Endothelial cell of umbilical vein (primary cell): ENCODE data around the gene ITPKB.

Experiments used
- MYC ChIP-seq: IDR thresholded peaks from one replicate; pipeline ENCODE4 v1.6.1; 2011; ENCODE audit warnings: mild to moderate bottlenecking, low read depth, low read length
- POLR2A ChIP-seq: IDR thresholded peaks from 2 replicates; pipeline ENCODE4 v1.6.1; 2012; ENCODE audit warnings: low read depth, mild to moderate bottlenecking, control low read depth, low read length
- POLR2AphosphoS5 ChIP-seq: IDR thresholded peaks from 2 replicates; pipeline ENCODE4 v1.6.1; 2012; ENCODE audit warnings: low read depth, mild to moderate bottlenecking, control low read depth, low read length, moderate library complexity; ENCODE audit not compliant: insufficient read depth
- TF ChIP-seq, protein P1 (sequence below), 2 donors: IDR thresholded peaks; 1 replicate in 1 of 2; 2 replicates in 1 of 2; pipeline ENCODE4 v1.5.1; 2011; ENCODE audit warnings: low read length in 2 of 2, mild to moderate bottlenecking in 2 of 2, moderate library complexity in 2 of 2, control low read depth in 1 of 2, inconsistent platforms in 1 of 2, low read depth in 1 of 2; ENCODE audit not compliant: insufficient read depth in 1 of 2; ENCODE audit errors: extremely low read depth in 1 of 2
- TF ChIP-seq, protein P2 (sequence below): IDR thresholded peaks from 2 replicates; pipeline ENCODE4 v1.6.1; 2011; ENCODE audit not compliant: insufficient read depth, insufficient read length

DNA sequence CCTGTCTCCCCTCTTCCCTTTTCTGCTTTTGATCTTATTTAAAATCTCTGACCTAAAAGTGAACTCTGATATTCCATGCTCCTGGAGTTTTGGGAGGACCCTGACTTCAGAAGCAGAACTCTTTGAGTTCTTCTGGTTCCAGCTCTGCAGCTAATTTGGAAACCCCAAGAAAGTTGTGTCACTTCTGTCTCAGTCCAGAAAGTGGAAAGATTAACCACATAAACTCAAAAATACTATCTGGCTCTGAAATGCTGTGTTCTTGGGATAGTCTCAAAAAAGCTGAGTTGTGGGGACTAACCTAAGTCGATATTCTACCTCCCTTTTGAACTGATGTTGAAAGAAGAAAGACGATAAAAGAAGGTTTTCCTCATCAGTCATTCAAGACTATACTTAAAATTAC, 59.8 kb downstream of the ITPKB start:
- TF ChIP-seq POLR2A (no peak), POLR2AphosphoS5 (no peak), MYC (no peak)
- TF ChIP-seq, protein P1, sequence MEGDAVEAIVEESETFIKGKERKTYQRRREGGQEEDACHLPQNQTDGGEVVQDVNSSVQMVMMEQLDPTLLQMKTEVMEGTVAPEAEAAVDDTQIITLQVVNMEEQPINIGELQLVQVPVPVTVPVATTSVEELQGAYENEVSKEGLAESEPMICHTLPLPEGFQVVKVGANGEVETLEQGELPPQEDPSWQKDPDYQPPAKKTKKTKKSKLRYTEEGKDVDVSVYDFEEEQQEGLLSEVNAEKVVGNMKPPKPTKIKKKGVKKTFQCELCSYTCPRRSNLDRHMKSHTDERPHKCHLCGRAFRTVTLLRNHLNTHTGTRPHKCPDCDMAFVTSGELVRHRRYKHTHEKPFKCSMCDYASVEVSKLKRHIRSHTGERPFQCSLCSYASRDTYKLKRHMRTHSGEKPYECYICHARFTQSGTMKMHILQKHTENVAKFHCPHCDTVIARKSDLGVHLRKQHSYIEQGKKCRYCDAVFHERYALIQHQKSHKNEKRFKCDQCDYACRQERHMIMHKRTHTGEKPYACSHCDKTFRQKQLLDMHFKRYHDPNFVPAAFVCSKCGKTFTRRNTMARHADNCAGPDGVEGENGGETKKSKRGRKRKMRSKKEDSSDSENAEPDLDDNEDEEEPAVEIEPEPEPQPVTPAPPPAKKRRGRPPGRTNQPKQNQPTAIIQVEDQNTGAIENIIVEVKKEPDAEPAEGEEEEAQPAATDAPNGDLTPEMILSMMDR (IDR thresholded peaks at IDR 0.05; ENCODE audit: extremely low read depth in 1 of 2, insufficient read depth in 1 of 2, low read depth in 1 of 2, low read length in 2 of 2) = no peak
- TF ChIP-seq, protein P2, sequence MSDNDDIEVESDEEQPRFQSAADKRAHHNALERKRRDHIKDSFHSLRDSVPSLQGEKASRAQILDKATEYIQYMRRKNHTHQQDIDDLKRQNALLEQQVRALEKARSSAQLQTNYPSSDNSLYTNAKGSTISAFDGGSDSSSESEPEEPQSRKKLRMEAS = no peak
